Neural progenitor cell (in vitro differentiated cells): ENCODE data around the gene KRTAP3-3. TPM values are rescaled to one million over a fixed set of nuclear protein-coding genes. Genes with fewer than 3 reads are reported as not detected.

ENCODE experiments used
- DNase-seq: peaks from one replicate; pipeline ENCODE4 v3.0.0-alpha.2; 2016; ENCODE audit warnings: low spot score
- H2AFZ ChIP-seq: fragments of 200-600 bp; sonication (generic); replicated peaks from 2 replicates; pipeline ENCODE4 v1.6.1; 2016; ENCODE audit warnings: antibody characterized with exemption
- H3F3A ChIP-seq: fragments of 200-600 bp; sonication (generic); 2 replicates; pipeline ENCODE4 v1.6.1; 2016; ENCODE audit warnings: antibody characterized with exemption, low read depth
- H3K27ac ChIP-seq: fragments of 200-600 bp; sonication (generic); 2 replicates; pipeline ENCODE4 v1.5.1; 2016; ENCODE audit warnings: mild to moderate bottlenecking
- H3K27me3 ChIP-seq: fragments of 200-600 bp; sonication (generic); 2 replicates; pipeline ENCODE4 v1.6.1; 2016; ENCODE audit warnings: mild to moderate bottlenecking, moderate library complexity
- H3K36me3 ChIP-seq: fragments of 200-600 bp; sonication (generic); 2 replicates; pipeline ENCODE4 v1.5.1; 2016
- H3K4me1 ChIP-seq: fragments of 200-600 bp; sonication (generic); 2 replicates; pipeline ENCODE4 v1.6.1; 2016; ENCODE audit warnings: mixed run types
- H3K4me2 ChIP-seq: fragments of 200-600 bp; sonication (generic); 2 replicates; pipeline ENCODE4 v1.6.1; 2016
- H3K4me3 ChIP-seq: fragments of 200-600 bp; sonication (generic); 2 replicates; pipeline ENCODE4 v1.5.1; 2016
- H3K79me2 ChIP-seq: fragments of 200-600 bp; sonication (generic); 2 replicates; pipeline ENCODE4 v1.6.1; 2016; ENCODE audit warnings: low read depth
- H3K9ac ChIP-seq: fragments of 200-600 bp; sonication (generic); 2 replicates; pipeline ENCODE4 v1.6.1; 2016
- H3K9me3 ChIP-seq: fragments of 200-600 bp; sonication (generic); 2 replicates; pipeline ENCODE4 v1.5.1; 2016; ENCODE audit warnings: low read depth
- H4K20me1 ChIP-seq: fragments of 200-600 bp; sonication (generic); 2 replicates; pipeline ENCODE4 v1.6.1; 2016; ENCODE audit warnings: low read depth
- H3K27ac Mint-ChIP-seq: 3 replicates; pipeline ENCODE4 v1.8.0; 2021; ENCODE audit warnings: mixed read lengths
- H3K27me3 Mint-ChIP-seq: 2 replicates; pipeline ENCODE4 v1.8.0; 2022; ENCODE audit warnings: low read depth, mild to moderate bottlenecking, inconsistent platforms, moderate library complexity, mixed read lengths; ENCODE audit not compliant: insufficient read depth
- H3K36me3 Mint-ChIP-seq: 3 replicates; pipeline ENCODE4 v1.8.0; 2021; ENCODE audit warnings: mixed read lengths
- H3K4me1 Mint-ChIP-seq: 3 replicates; pipeline ENCODE4 v1.8.0; 2021; ENCODE audit warnings: mixed read lengths
- H3K4me3 Mint-ChIP-seq: 3 replicates; pipeline ENCODE4 v1.8.0; 2021; ENCODE audit warnings: mild to moderate bottlenecking, moderate library complexity, mixed read lengths
- H3K9me3 Mint-ChIP-seq: 3 replicates; pipeline ENCODE4 v1.8.0; 2020; ENCODE audit warnings: mixed read lengths
- CTCF ChIP-seq: fragments of 200-600 bp; sonication (generic); IDR thresholded peaks from 2 replicates; pipeline ENCODE4 v1.5.1; 2017; ENCODE audit warnings: antibody characterized with exemption, mild to moderate bottlenecking
- EZH2 ChIP-seq: fragments of 200-600 bp; sonication (generic); IDR thresholded peaks from 2 replicates; pipeline ENCODE4 v1.6.1; 2017; ENCODE audit warnings: antibody characterized with exemption, mild to moderate bottlenecking, moderate library complexity
- EZH2phosphoT487 ChIP-seq: fragments of 200-600 bp; sonication (generic); IDR thresholded peaks from 2 replicates; pipeline ENCODE4 v1.6.1; 2017; ENCODE audit warnings: antibody characterized with exemption
- total RNA-seq: library from RNA; depleted of rRNA; stranded (reverse); fragments of >200 nt; gene quantifications from 2 replicates; pipeline ENCODE4 v1.2.3, GENCODE V29; 2015; ENCODE audit warnings: low replicate concordance

KRTAP3-3 gene
- total RNA-seq, 1 donor from 2014 or later: not detected

GRCh38 chr17:40993084-40993483 lies 880 bp downstream of the KRTAP3-3 start:
- TF ChIP-seq EZH2 (no peak), EZH2phosphoT487 (no peak), CTCF (no peak)
- H3K79me2 ChIP-seq: no peaks in the 10 kb centered on the region
- DNase-seq: no peak
- no peak overlapping the region for H3K4me3 Mint-ChIP-seq
- no peak overlapping the region for H3K27ac ChIP-seq
- H3K9me3 ChIP-seq: no peaks in the 10 kb centered on the region
- no peaks in the 10 kb centered on the region for H3K36me3 Mint-ChIP-seq
- no peaks in the 10 kb centered on the region for H3K9me3 Mint-ChIP-seq
- no peaks in the 10 kb centered on the region for H3K4me1 Mint-ChIP-seq
- H3K36me3 ChIP-seq: no peaks in the 10 kb centered on the region
- H3K27ac Mint-ChIP-seq: no peak overlapping the region
- no peaks in the 10 kb centered on the region for H3K27me3 Mint-ChIP-seq
- H3K27me3 ChIP-seq: no peaks in the 10 kb centered on the region
- no peak overlapping the region for H3K9ac ChIP-seq
- H3K4me2 ChIP-seq: no peak overlapping the region
- no peaks in the 10 kb centered on the region for H3F3A ChIP-seq
- H3K4me1 ChIP-seq: no peaks in the 10 kb centered on the region
- H4K20me1 ChIP-seq: no peaks in the 10 kb centered on the region
- no peak overlapping the region for H2AFZ ChIP-seq
- H3K4me3 ChIP-seq: no peak overlapping the region

- Mint-ChIP-seq H3K27ac (no peak overlapping the region), H3K36me3 (no peaks in the 10 kb centered on the region), H3K4me1 (peaks cover under 1% of the 10 kb centered on the region), H3K27me3 (no peaks in the 10 kb centered on the region), H3K4me3 (no peak overlapping the region), H3K9me3 (no peaks in the 10 kb centered on the region)
- Histone ChIP-seq H3K4me2 (no peak overlapping the region), H3K9me3 (no peaks in the 10 kb centered on the region), H3K9ac (no peak overlapping the region), H3K4me3 (no peak overlapping the region), H3K36me3 (no peaks in the 10 kb centered on the region), H4K20me1 (no peaks in the 10 kb centered on the region), H3K27me3 (no peaks in the 10 kb centered on the region), H3K79me2 (no peaks in the 10 kb centered on the region), H3K27ac (no peak overlapping the region), H3F3A (no peaks in the 10 kb centered on the region), H3K4me1 (no peaks in the 10 kb centered on the region), H2AFZ (no peak overlapping the region)
- no peak for DNase-seq
- TF ChIP-seq EZH2phosphoT487 (no peak), EZH2 (no peak), CTCF (no peak)
Observed at GRCh38 chr17:40992666-40993065, 1.3 kb downstream of the KRTAP3-3 start.

- Mint-ChIP-seq H3K4me3 (no peak overlapping the region), H3K27me3 (no peaks in the 10 kb centered on the region), H3K9me3 (no peaks in the 10 kb centered on the region), H3K36me3 (no peaks in the 10 kb centered on the region), H3K4me1 (peaks cover 4% of the 10 kb centered on the region), H3K27ac (no peak overlapping the region)
- H2AFZ ChIP-seq: no peak overlapping the region
- H3K9ac ChIP-seq: no peak overlapping the region
- no peaks in the 10 kb centered on the region for H3K4me1 ChIP-seq
- no peak for DNase-seq
- no peak overlapping the region for H3K27ac ChIP-seq
- H3K27me3 ChIP-seq: no peaks in the 10 kb centered on the region
- no peaks in the 10 kb centered on the region for H3K79me2 ChIP-seq
- no peaks in the 10 kb centered on the region for H4K20me1 ChIP-seq
- H3K4me2 ChIP-seq: no peak overlapping the region
- no peak overlapping the region for H3K4me3 ChIP-seq
- no peak for TF ChIP-seq CTCF
- no peak for TF ChIP-seq EZH2
- TF ChIP-seq EZH2phosphoT487: no peak
- H3K9me3 ChIP-seq: no peaks in the 10 kb centered on the region
- no peaks in the 10 kb centered on the region for H3F3A ChIP-seq
- H3K36me3 ChIP-seq: no peaks in the 10 kb centered on the region
Observed at GRCh38 chr17:40986920-40987319, 7.0 kb downstream of the KRTAP3-3 start.

GRCh38 chr17:40984226-40984625 lies 9.7 kb downstream of the KRTAP3-3 start, which contains the start of gene KRT40:
Gene KRT40, minus strand, starts transcription at chr17:40984326. Its CDS starts 53 bp downstream, at chr17:40984273.
- Histone ChIP-seq H3K27me3 (no peaks in the 10 kb centered on the region), H3K9ac (no peak within 1 kb of the TSS), H2AFZ (peak within 1 kb of the TSS; percentile 87), H3K27ac (no peak within 1 kb of the TSS), H3K4me2 (no peak within 1 kb of the TSS), H3F3A (no peaks in the 10 kb centered on the region), H3K9me3 (no peaks in the 10 kb centered on the region), H3K4me1 (no peaks in the 10 kb centered on the region), H4K20me1 (no peaks in the 10 kb centered on the region), H3K79me2 (no peaks in the 10 kb centered on the region), H3K4me3 (no peak within 1 kb of the TSS), H3K36me3 (no peaks in the 10 kb centered on the region)
- no peak within 1 kb of the TSS for H3K4me3 Mint-ChIP-seq
- peaks cover 19% of the 10 kb centered on the region for H3K4me1 Mint-ChIP-seq
- no peak for DNase-seq
- H3K9me3 Mint-ChIP-seq: no peaks in the 10 kb centered on the region
- no peaks in the 10 kb centered on the region for H3K27me3 Mint-ChIP-seq
- no peaks in the 10 kb centered on the region for H3K36me3 Mint-ChIP-seq
- H3K27ac Mint-ChIP-seq: no peak within 1 kb of the TSS
- TF ChIP-seq EZH2phosphoT487 (no peak), CTCF (no peak), EZH2 (no peak)
